Vagina (tissue), 2 donors: Measurements from ENCODE around the gene CARD8.

ENCODE experiments used
- CTCF ChIP-seq, 3 experiments: fragments of 450-650 bp in 2 of 3; fragments of 200-600 bp in 1 of 3; sonication (generic) in 1 of 3; IDR thresholded peaks; one replicate each; pipeline ENCODE4 v1.5.1; 2017 to 2019; ENCODE audit warnings: antibody characterized with exemption in 3 of 3, mild to moderate bottlenecking in 2 of 3, moderate library complexity in 2 of 3
- POLR2A ChIP-seq, 2 donors: fragments of 450-650 bp; IDR thresholded peaks; one replicate each; pipeline ENCODE4 v1.6.1; 2017; ENCODE audit warnings: antibody characterized with exemption in 2 of 2, mild to moderate bottlenecking in 2 of 2, moderate library complexity in 2 of 2
- POLR2AphosphoS5 ChIP-seq, 2 donors: sonication (generic); formaldehyde crosslinking; IDR thresholded peaks; one replicate each; pipeline ENCODE4 v1.9.0; 2017; ENCODE audit warnings: antibody characterized with exemption in 2 of 2, mild to moderate bottlenecking in 2 of 2, low read depth in 1 of 2; ENCODE audit not compliant: insufficient read depth in 1 of 2

GRCh38 chr19:48158210-48158790, 97.4 kb downstream of the CARD8 start:
- TF ChIP-seq POLR2AphosphoS5 (IDR thresholded peaks at IDR 0.05; ENCODE audit: insufficient read depth in 1 of 2, low read depth in 1 of 2) = no peak
- no peak for TF ChIP-seq CTCF (IDR thresholded peaks at IDR 0.05)
- TF ChIP-seq POLR2A (IDR thresholded peaks at IDR 0.05) = no peak
